GM12891 (cell line): ENCODE data around the gene ADGRB3.

Source experiments
- POLR2A ChIP-seq: IDR thresholded peaks from 2 replicates; pipeline ENCODE4 v1.6.1; 2011; ENCODE audit warnings: low read depth, low read length, control low read depth
- POLR2AphosphoS5 ChIP-seq: IDR thresholded peaks from 2 replicates; pipeline ENCODE4 v1.6.1; 2011; ENCODE audit warnings: low read depth, low read length, control low read depth
- SPI1 ChIP-seq: IDR thresholded peaks from 2 replicates; pipeline ENCODE4 v1.6.1; 2011; ENCODE audit warnings: low read depth, low read length, control low read depth
- TAF1 ChIP-seq: IDR thresholded peaks from 2 replicates; pipeline ENCODE4 v1.6.1; 2011; ENCODE audit warnings: low read depth, low read length, control low read depth

- TF ChIP-seq POLR2A (no peak), POLR2AphosphoS5 (no peak), SPI1 (no peak), TAF1 (no peak)
Observed at GRCh38 chr6:69337311-69337710, 702.2 kb downstream of the ADGRB3 start.
